ENCODE data around the gene ATP8A2.

The ATP8A2 gene

DNA sequence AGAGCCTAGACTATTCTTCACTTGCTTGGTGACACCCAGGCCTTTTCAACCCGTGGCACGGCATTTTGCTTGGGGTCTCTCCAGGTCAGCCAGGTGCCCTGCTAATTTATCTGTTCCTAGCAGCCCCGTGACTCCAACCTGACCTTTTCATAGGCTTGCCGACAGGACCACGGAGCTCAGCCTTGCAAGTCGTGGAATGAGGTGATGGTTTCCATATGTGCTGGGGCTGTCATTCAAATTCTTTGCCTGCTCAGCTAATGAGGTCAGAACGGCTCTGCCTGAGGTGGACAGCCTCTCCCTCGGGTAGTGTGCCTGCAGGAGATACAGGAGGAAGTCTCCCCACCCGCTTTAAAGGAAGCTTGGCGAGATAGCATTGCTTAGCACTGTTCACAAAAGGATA, 619.0 kb downstream of the ATP8A2 start:
- H3K4me3 ChIP-seq (replicated peaks; ENCODE audit: low read depth, low read length) = no peak overlapping the region
- no peak for DNase-seq (ENCODE audit: extremely low read depth, low read depth)
- no peak for TF ChIP-seq CTCF (IDR thresholded peaks at IDR 0.05; ENCODE audit: low read depth, low read length, missing control alignments)

DNA sequence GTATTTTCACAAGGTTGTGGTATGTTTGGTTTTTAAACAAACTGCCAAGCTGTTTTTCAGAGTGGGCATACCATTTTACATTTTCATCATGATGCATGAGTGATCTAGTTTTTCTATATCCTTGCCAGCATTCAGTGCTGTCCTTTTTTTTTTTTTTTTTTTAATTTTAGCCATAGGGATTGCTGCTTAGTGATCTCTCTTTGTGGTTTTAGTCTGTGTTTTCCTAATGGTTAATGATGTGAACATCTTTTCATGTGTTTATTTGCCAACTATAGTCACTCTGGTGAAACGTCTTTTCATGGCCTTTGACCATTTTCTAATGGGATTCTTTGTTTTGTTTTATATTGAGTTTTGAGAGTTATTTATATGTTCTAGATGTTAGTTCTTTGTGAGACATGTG, 620.3 kb downstream of the ATP8A2 start:
- DNase-seq (ENCODE audit: extremely low read depth, low read depth) = no peak
- no peak for TF ChIP-seq CTCF (IDR thresholded peaks at IDR 0.05; ENCODE audit: low read depth, low read length, missing control alignments)
- no peak overlapping the region for H3K4me3 ChIP-seq (replicated peaks; ENCODE audit: low read depth, low read length)

DNA sequence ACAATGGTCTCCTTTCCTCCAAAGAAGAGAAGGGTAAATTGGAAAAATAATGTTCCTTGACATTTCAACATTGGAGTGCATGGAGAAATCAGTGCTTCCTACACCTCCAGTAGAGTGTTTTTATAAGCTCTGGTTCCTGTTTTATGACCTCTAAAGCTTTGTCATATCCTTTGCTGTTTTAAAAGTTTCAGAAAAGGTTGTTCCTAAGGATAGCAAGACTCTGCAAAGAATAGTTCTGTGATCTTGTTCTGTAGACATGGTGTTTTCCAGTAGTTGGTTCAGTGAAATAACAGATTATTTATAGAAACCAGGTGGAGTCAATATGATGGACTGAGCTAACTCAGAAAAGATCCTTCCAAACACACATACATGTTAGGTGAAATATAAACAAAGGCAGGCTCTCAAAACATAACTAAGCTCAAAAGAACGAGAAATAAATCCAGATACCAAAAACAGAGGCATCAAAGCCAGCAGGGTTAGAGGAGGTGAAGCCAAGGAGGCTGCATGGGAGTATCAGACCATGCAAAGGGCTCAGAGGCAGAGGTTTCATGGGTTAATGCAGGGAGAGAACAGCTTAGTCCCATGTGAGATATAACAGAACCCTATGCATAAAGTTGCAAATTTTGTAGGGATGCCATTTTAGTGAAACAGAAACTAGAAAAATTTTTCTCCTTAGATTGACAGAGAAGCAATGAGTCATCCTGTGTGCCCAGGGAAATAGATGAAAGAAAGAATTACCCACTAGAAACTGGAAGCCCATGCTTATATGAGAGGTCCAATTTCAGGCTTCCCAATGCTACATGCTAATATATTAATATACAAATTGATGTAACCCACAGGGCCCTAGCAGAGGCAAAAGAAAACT, 635.7 kb downstream of the ATP8A2 start:
- no peak for DNase-seq (ENCODE audit: extremely low read depth, low read depth)
- no peak overlapping the region for H3K4me3 ChIP-seq (replicated peaks; ENCODE audit: low read depth, low read length)
- TF ChIP-seq CTCF (IDR thresholded peaks at IDR 0.05; ENCODE audit: low read depth, low read length, missing control alignments) = no peak

GRCh38 chr13:26010487-26011207, 638.9 kb downstream of the ATP8A2 start:
- DNase-seq (ENCODE audit: extremely low read depth, low read depth) = no peak
- TF ChIP-seq CTCF (IDR thresholded peaks at IDR 0.05; ENCODE audit: low read depth, low read length, missing control alignments) = no peak

GRCh38 chr13:26011208-26011573, 639.4 kb downstream of the ATP8A2 start:
- H3K4me3 ChIP-seq (replicated peaks; ENCODE audit: low read depth, low read length) = no peak overlapping the region
- no peak for TF ChIP-seq CTCF (IDR thresholded peaks at IDR 0.05; ENCODE audit: low read depth, low read length, missing control alignments)
- DNase-seq (ENCODE audit: extremely low read depth, low read depth) = no peak

More at GRCh38 chr13:26010487-26011207, 638.9 kb downstream of the ATP8A2 start:
- no peak overlapping the region for H3K4me3 ChIP-seq (replicated peaks; ENCODE audit: low read depth, low read length)

- H3K4me3 ChIP-seq (replicated peaks; ENCODE audit: low read depth, low read length) = no peak overlapping the region; the same call in 1 of the 2 replicates
- TF ChIP-seq CTCF (IDR thresholded peaks at IDR 0.05; ENCODE audit: low read depth, low read length, missing control alignments) = no peak
- DNase-seq (ENCODE audit: extremely low read depth, low read depth) = no peak
These were observed 640.4 kb downstream of the ATP8A2 start for GRCh38 chr13:26011996-26012821.

Data from HFF-Myc (cell line).